Neural cell (in vitro differentiated cells): ENCODE results near the gene EPHB3. TPM values are rescaled to one million over a fixed set of nuclear protein-coding genes. Genes with fewer than 3 reads are reported as not detected.

Source experiments
- H2AFZ ChIP-seq: fragments of 200-600, 300-800 bp; sonication (generic), shearing (Covaris generic); 2 replicates; pipeline ENCODE4 v1.6.0; 2014; ENCODE audit warnings: low read depth, mild to moderate bottlenecking, antibody characterized with exemption, low read length, moderate library complexity
- H3F3A ChIP-seq: fragments of 200-600 bp; shearing (Covaris generic); 2 replicates; pipeline ENCODE4 v1.6.1; 2016; ENCODE audit warnings: mild to moderate bottlenecking, moderate library complexity, mixed read lengths, antibody characterized with exemption, low read length; ENCODE audit not compliant: insufficient read depth, poor library complexity, severe bottlenecking
- H3K27ac ChIP-seq: fragments of 200-600, 300-800 bp; sonication (generic), shearing (Covaris generic); 2 replicates; pipeline ENCODE4 v1.5.1; 2014; ENCODE audit warnings: mild to moderate bottlenecking, low read length, moderate library complexity
- H3K27me3 ChIP-seq: fragments of 300-800, 200-600 bp; sonication (generic), shearing (Covaris generic); 2 replicates; pipeline ENCODE4 v1.6.0; 2014; ENCODE audit warnings: mild to moderate bottlenecking, low read depth, low read length, moderate library complexity; ENCODE audit not compliant: insufficient read depth
- H3K36me3 ChIP-seq: fragments of 300-800, 200-600 bp; sonication (generic), shearing (Covaris generic); 2 replicates; pipeline ENCODE4 v1.5.1; 2014; ENCODE audit warnings: mild to moderate bottlenecking, antibody characterized with exemption, low read length, moderate library complexity; ENCODE audit not compliant: insufficient read depth
- H3K4me2 ChIP-seq: fragments of 300-800, 200-600 bp; sonication (generic), shearing (Covaris generic); 2 replicates; pipeline ENCODE4 v1.6.0; 2014; ENCODE audit warnings: mild to moderate bottlenecking, low read length
- H3K4me3 ChIP-seq: fragments of 300-800, 200-600 bp; sonication (generic), shearing (Covaris generic); 2 replicates; pipeline ENCODE4 v1.5.1; 2014; ENCODE audit warnings: mild to moderate bottlenecking, low read length, moderate library complexity
- H3K79me2 ChIP-seq: fragments of 200-600 bp; shearing (Covaris generic); replicated peaks from 2 replicates; pipeline ENCODE4 v1.6.0; 2014; ENCODE audit warnings: mild to moderate bottlenecking, low read length, moderate library complexity; ENCODE audit not compliant: insufficient read depth
- H3K9ac ChIP-seq: fragments of 300-800, 200-600 bp; sonication (generic), shearing (Covaris generic); 2 replicates; pipeline ENCODE4 v1.6.1; 2016; ENCODE audit warnings: mild to moderate bottlenecking, low read length, mixed read lengths
- H3K9me2 ChIP-seq: fragments of 200-600 bp; shearing (Covaris generic); 2 replicates; pipeline ENCODE4 v1.6.1; 2016; ENCODE audit warnings: mild to moderate bottlenecking, low read length, mixed read lengths; ENCODE audit not compliant: insufficient read depth
- H3K9me3 ChIP-seq: fragments of 200-600, 300-800 bp; sonication (generic), shearing (Covaris generic); 2 replicates; pipeline ENCODE4 v1.6.1; 2016; ENCODE audit warnings: mild to moderate bottlenecking, mixed run types, low read length, moderate library complexity, mixed read lengths
- H4K20me1 ChIP-seq: fragments of 200-600 bp; shearing (Covaris generic); 2 replicates; pipeline ENCODE4 v1.6.1; 2016; ENCODE audit warnings: mild to moderate bottlenecking, mixed run types; ENCODE audit not compliant: insufficient read depth
- EP300 ChIP-seq: fragments of 450-650 bp; conservative IDR thresholded peaks from 2 replicates; pipeline ENCODE4 v1.6.1; 2014; ENCODE audit warnings: antibody characterized with exemption, mild to moderate bottlenecking, moderate library complexity; ENCODE audit not compliant: poor library complexity, severe bottlenecking
- EZH2 ChIP-seq: fragments of 200-600, 300-800 bp; shearing (Covaris generic), sonication (generic); IDR thresholded peaks from 2 replicates; pipeline ENCODE4 v1.6.1; 2014; ENCODE audit warnings: antibody characterized with exemption, low read length, borderline replicate concordance, mild to moderate bottlenecking; ENCODE audit not compliant: insufficient read depth, poor library complexity, severe bottlenecking
- MXI1 ChIP-seq: fragments of 450-650 bp; conservative IDR thresholded peaks from 2 replicates; pipeline ENCODE4 v1.6.1; 2014; ENCODE audit warnings: antibody characterized with exemption, mild to moderate bottlenecking; ENCODE audit not compliant: poor library complexity, severe bottlenecking
- POLR2AphosphoS5 ChIP-seq: IDR thresholded peaks from 2 replicates; pipeline ENCODE4 v1.6.1; 2012
- RAD21 ChIP-seq: fragments of 450-650 bp; conservative IDR thresholded peaks from 2 replicates; pipeline ENCODE4 v1.6.1; 2014; ENCODE audit warnings: antibody characterized with exemption, mild to moderate bottlenecking, moderate library complexity
- SMC3 ChIP-seq: fragments of 450-650 bp; conservative IDR thresholded peaks from 2 replicates; pipeline ENCODE4 v1.6.1; 2014; ENCODE audit warnings: antibody characterized with exemption, mild to moderate bottlenecking, moderate library complexity; ENCODE audit not compliant: poor library complexity
- TAF1 ChIP-seq: IDR thresholded peaks from 2 replicates; pipeline ENCODE4 v1.6.1; 2012; ENCODE audit warnings: low read depth
- polyA plus RNA-seq: library from polyadenylated mRNA; depleted of rRNA; stranded (reverse); fragments of >200 nt; gene quantifications from 2 replicates; pipeline ENCODE4 v1.2.3, GENCODE V29; 2014
- TF ChIP-seq, protein P1 (sequence below): fragments of 450-650 bp; IDR thresholded peaks from 2 replicates; pipeline ENCODE4 v1.5.1; 2014; ENCODE audit warnings: antibody characterized with exemption, mild to moderate bottlenecking, moderate library complexity; ENCODE audit not compliant: poor library complexity, severe bottlenecking
- TF ChIP-seq, protein P2 (sequence below): IDR thresholded peaks from 2 replicates; pipeline ENCODE4 v1.6.1; 2012; ENCODE audit warnings: borderline replicate concordance

Gene EPHB3
- polyA plus RNA-seq, 1 donor from 2014 or later, result 4.3 TPM

DNA sequence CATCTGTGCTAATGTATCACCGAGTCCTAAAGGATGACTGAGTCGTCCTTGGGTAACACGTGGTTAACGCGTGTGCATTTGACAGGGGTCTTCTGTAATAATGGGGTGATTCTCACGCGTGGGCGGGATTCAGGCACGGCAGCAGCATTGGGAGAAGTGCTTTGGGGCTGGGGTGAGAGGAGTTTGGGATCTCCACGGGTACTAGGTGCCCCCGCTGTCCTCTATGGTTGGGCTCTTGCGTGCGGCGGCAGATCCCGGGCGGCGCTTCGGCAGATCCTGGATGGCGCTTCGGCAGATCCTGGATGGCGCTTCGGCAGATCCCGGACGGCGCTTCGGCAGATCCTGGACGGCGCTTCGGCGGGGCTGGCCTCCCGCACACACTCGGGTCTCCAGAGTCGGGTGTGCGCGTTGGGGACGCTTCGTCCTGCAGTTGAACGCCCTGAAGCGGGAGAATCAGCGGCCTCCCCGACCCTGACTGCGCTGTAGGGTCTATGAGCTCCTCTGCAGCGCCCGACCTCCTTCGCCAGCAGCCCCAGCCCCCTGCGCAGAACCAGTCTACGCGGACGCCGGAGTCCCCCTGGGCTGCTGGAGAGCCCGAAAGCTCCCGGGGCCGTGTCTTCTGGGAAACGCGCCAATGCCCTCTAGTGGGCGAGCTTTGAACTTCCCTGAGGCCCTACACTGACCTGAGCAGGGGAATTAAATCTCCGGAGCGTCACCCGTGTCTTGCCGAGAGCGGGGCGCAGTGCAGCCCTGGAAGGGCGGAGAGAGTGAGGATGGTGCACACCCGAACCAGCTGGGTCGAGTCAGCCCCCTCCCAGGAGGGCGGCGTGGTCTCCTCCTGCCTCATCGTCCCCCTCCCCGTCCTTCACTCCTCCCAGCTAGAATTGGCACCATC lies 48.1 kb upstream of the EPHB3 start:
- Histone ChIP-seq H3K9me3 (no peaks in the 10 kb centered on the region), H3K79me2 (no peaks in the 10 kb centered on the region), H4K20me1 (no peaks in the 10 kb centered on the region), H3K27ac (no peak overlapping the region), H3K36me3 (no peaks in the 10 kb centered on the region), H3K4me2 (no peak overlapping the region), H3K4me3 (peak overlapping the region; percentile 60), H2AFZ (no peak overlapping the region), H3F3A (no peaks in the 10 kb centered on the region), H3K27me3 (peaks cover 35% of the 10 kb centered on the region), H3K9ac (no peak overlapping the region), H3K9me2 (no peaks in the 10 kb centered on the region)
- TF ChIP-seq POLR2AphosphoS5, result no peak
- TF ChIP-seq SMC3, result peak; percentile 69
- peak; percentile 68 for TF ChIP-seq RAD21
- TF ChIP-seq EP300, result no peak
- TF ChIP-seq MXI1, result no peak
- TF ChIP-seq EZH2, result no peak
- TF ChIP-seq TAF1, result no peak
- TF ChIP-seq, protein P1, sequence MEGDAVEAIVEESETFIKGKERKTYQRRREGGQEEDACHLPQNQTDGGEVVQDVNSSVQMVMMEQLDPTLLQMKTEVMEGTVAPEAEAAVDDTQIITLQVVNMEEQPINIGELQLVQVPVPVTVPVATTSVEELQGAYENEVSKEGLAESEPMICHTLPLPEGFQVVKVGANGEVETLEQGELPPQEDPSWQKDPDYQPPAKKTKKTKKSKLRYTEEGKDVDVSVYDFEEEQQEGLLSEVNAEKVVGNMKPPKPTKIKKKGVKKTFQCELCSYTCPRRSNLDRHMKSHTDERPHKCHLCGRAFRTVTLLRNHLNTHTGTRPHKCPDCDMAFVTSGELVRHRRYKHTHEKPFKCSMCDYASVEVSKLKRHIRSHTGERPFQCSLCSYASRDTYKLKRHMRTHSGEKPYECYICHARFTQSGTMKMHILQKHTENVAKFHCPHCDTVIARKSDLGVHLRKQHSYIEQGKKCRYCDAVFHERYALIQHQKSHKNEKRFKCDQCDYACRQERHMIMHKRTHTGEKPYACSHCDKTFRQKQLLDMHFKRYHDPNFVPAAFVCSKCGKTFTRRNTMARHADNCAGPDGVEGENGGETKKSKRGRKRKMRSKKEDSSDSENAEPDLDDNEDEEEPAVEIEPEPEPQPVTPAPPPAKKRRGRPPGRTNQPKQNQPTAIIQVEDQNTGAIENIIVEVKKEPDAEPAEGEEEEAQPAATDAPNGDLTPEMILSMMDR, result peak; percentile 75
- TF ChIP-seq, protein P2, sequence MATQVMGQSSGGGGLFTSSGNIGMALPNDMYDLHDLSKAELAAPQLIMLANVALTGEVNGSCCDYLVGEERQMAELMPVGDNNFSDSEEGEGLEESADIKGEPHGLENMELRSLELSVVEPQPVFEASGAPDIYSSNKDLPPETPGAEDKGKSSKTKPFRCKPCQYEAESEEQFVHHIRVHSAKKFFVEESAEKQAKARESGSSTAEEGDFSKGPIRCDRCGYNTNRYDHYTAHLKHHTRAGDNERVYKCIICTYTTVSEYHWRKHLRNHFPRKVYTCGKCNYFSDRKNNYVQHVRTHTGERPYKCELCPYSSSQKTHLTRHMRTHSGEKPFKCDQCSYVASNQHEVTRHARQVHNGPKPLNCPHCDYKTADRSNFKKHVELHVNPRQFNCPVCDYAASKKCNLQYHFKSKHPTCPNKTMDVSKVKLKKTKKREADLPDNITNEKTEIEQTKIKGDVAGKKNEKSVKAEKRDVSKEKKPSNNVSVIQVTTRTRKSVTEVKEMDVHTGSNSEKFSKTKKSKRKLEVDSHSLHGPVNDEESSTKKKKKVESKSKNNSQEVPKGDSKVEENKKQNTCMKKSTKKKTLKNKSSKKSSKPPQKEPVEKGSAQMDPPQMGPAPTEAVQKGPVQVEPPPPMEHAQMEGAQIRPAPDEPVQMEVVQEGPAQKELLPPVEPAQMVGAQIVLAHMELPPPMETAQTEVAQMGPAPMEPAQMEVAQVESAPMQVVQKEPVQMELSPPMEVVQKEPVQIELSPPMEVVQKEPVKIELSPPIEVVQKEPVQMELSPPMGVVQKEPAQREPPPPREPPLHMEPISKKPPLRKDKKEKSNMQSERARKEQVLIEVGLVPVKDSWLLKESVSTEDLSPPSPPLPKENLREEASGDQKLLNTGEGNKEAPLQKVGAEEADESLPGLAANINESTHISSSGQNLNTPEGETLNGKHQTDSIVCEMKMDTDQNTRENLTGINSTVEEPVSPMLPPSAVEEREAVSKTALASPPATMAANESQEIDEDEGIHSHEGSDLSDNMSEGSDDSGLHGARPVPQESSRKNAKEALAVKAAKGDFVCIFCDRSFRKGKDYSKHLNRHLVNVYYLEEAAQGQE, result no peak

DNA sequence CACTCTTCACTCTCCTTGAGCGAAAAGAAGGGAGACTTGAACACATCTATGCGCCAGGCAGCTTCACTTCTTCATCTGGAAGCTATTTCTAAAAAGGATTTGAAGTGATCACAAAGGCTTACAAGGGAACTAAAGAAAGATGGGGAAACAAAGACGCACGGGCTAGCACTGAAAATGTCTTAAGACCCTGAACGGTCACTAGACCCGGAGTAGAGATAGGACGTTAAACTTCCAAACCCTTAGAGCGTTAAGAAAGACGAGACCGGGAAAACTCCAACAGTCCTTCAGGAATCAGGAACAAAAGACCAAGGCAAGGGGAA lies 47.5 kb upstream of the EPHB3 start:
- Histone ChIP-seq H4K20me1 (no peaks in the 10 kb centered on the region), H3K9me2 (no peaks in the 10 kb centered on the region), H3K4me3 (peak overlapping the region; percentile 60), H3K27ac (no peak overlapping the region), H3K9me3 (no peaks in the 10 kb centered on the region), H2AFZ (no peak overlapping the region), H3K4me2 (no peak overlapping the region), H3K27me3 (peaks cover 35% of the 10 kb centered on the region), H3K36me3 (no peaks in the 10 kb centered on the region), H3K79me2 (no peaks in the 10 kb centered on the region), H3K9ac (no peak overlapping the region), H3F3A (no peaks in the 10 kb centered on the region)
- TF ChIP-seq TAF1 (no peak), MXI1 (no peak), POLR2AphosphoS5 (no peak)
- TF ChIP-seq, protein P2, result no peak
